GM12878 (cell line): ENCODE data around the gene GRIP2. TPM values are rescaled to one million over a fixed set of nuclear protein-coding genes. Genes with fewer than 3 reads are reported as not detected.

Source experiments
- ATAC-seq: fragments of 200-7000 bp; cut with Tn5 transposase; 3 replicates; pipeline ENCODE4 v1.9.1; 2020; ENCODE audit warnings: mild to moderate bottlenecking, moderate library complexity
- BruUV-seq: library from RNA; stranded (reverse); fragments of 400-500 nt; replicated peaks from 2 replicates; lab custom pipeline; 2021; lab: Mats Ljungman, UMichigan
- CTCF ChIA-PET: fragments of 300-600 bp; sonication (Branson Sonifier 250); formaldehyde crosslinking; extraction: SDS; loops from one replicate; lab custom pipeline; 2021; ENCODE audit warnings: inconsistent platforms; lab: Yijun Ruan, JAX
- POLR2A ChIA-PET: fragments of 350-600 bp; formaldehyde crosslinking; extraction: SDS; loops from one replicate; lab custom pipeline; 2021; ENCODE audit warnings: inconsistent platforms; lab: Charles Lee
- RAD21 ChIA-PET: fragments of 300-600 bp; sonication (Branson Sonifier 250); formaldehyde crosslinking; loops from one replicate; lab custom pipeline; 2023; ENCODE audit warnings: antibody characterized with exemption; ENCODE audit not compliant: unreplicated experiment; lab: Charles Lee
- SMC1A ChIA-PET: fragments of 300-600 bp; sonication (Branson Sonifier 250); formaldehyde crosslinking; loops from one replicate; lab custom pipeline; 2023; ENCODE audit not compliant: unreplicated experiment, uncharacterized antibody; lab: Charles Lee
- DNase-seq: peaks from one replicate; pipeline ENCODE4 v3.0.0-alpha.2; 2011; ENCODE audit warnings: low read depth, low spot score
- FAIRE-seq: peaks from 3 replicates; lab custom pipeline; 2011; peaks lifted over from hg19 to GRCh38; lab: Jason Lieb, UNC
- H2AFZ ChIP-seq: 2 replicates; pipeline ENCODE4 v1.6.0; 2011; ENCODE audit warnings: low read depth, low read length, control low read depth; ENCODE audit not compliant: control insufficient read depth
- H3K27ac ChIP-seq: 2 replicates; pipeline ENCODE4 v1.5.1; 2011; ENCODE audit warnings: control low read depth; ENCODE audit not compliant: control insufficient read depth, insufficient read depth
- H3K27me3 ChIP-seq, 2 experiments: replicated peaks in 1 of 2; 2 replicates each; pipeline versions ENCODE4 v1.6.0 to v1.6.1; 2011; ENCODE audit warnings: low read length in 1 of 2; ENCODE audit not compliant: control insufficient read depth in 2 of 2, insufficient read depth in 2 of 2
- H3K36me3 ChIP-seq, 2 experiments: 2 replicates each; pipeline ENCODE4 v1.5.1; 2011; ENCODE audit warnings: low read length in 1 of 2; ENCODE audit not compliant: control insufficient read depth in 2 of 2, insufficient read depth in 2 of 2
- H3K4me1 ChIP-seq: 2 replicates; pipeline ENCODE4 v1.6.1; 2011; ENCODE audit warnings: mild to moderate bottlenecking, low read length, moderate library complexity, mixed read lengths; ENCODE audit not compliant: control insufficient read depth, insufficient read depth
- H3K4me2 ChIP-seq: 2 replicates; pipeline ENCODE4 v1.6.0; 2011; ENCODE audit warnings: control low read depth; ENCODE audit not compliant: control insufficient read depth, insufficient read depth
- H3K4me3 ChIP-seq: fragments of 200-600 bp; sonication (generic); 2 replicates; pipeline ENCODE4 v1.5.1; 2016
- H3K79me2 ChIP-seq: 2 replicates; pipeline ENCODE4 v1.6.0; 2011; ENCODE audit warnings: low read length; ENCODE audit not compliant: control insufficient read depth, insufficient read depth
- H3K9ac ChIP-seq: 2 replicates; pipeline ENCODE4 v1.8.0; 2011; ENCODE audit warnings: low read length, control low read depth, mixed read lengths; ENCODE audit not compliant: control insufficient read depth, insufficient read depth
- H3K9me3 ChIP-seq: replicated peaks from 3 replicates; pipeline ENCODE4 v1.5.1; 2011; ENCODE audit warnings: mild to moderate bottlenecking, low read length; ENCODE audit not compliant: control insufficient read depth, insufficient read depth
- H4K20me1 ChIP-seq: 2 replicates; pipeline ENCODE4 v1.6.0; 2011; ENCODE audit not compliant: control insufficient read depth, insufficient read depth
- BACH1 ChIP-seq: fragments of 450-650 bp; IDR thresholded peaks from 2 replicates; pipeline ENCODE4 v1.6.1; 2017; ENCODE audit warnings: mild to moderate bottlenecking, borderline replicate concordance
- BRCA1 ChIP-seq: IDR thresholded peaks from 2 replicates; pipeline ENCODE4 v1.6.1; 2011; ENCODE audit warnings: low read depth, low read length, improper control_type of control experiment
- CBX3 ChIP-seq: fragments of 200-600 bp; sonication (generic); IDR thresholded peaks from 2 replicates; pipeline ENCODE4 v1.6.1; 2016; ENCODE audit warnings: low read depth, borderline replicate concordance
- CBX5 ChIP-seq: sonication (generic); IDR thresholded peaks from 2 replicates; pipeline ENCODE4 v1.6.1; 2016; ENCODE audit warnings: low read depth, moderate library complexity, mild to moderate bottlenecking, inconsistent platforms
- CUX1 ChIP-seq: IDR thresholded peaks from 2 replicates; pipeline ENCODE4 v1.6.1; 2012; ENCODE audit warnings: improper control_type of control experiment, low read depth, low read length; ENCODE audit not compliant: insufficient replicate concordance
- ETV6 ChIP-seq, 2 experiments: fragments of 450-650 bp in 1 of 2; IDR thresholded peaks in 1 of 2; conservative IDR thresholded peaks in 1 of 2; 2 replicates each; pipeline ENCODE4 v1.6.1; 2014; ENCODE audit warnings: antibody characterized with exemption in 1 of 2, borderline replicate concordance in 1 of 2, low read depth in 1 of 2, mild to moderate bottlenecking in 1 of 2, moderate library complexity in 1 of 2
- FOXK2 ChIP-seq: fragments of 450-650 bp; IDR thresholded peaks from 2 replicates; pipeline ENCODE4 v1.6.1; 2017; ENCODE audit warnings: mild to moderate bottlenecking, moderate library complexity
- IRF4 ChIP-seq: IDR thresholded peaks from 2 replicates; pipeline ENCODE4 v1.6.1; 2011; ENCODE audit warnings: low read depth, low read length
- KAT2A ChIP-seq: conservative IDR thresholded peaks from 2 replicates; pipeline ENCODE4 v1.6.1; 2011; ENCODE audit warnings: low read depth, low read length; ENCODE audit not compliant: control insufficient read depth
- NR2C2 ChIP-seq: IDR thresholded peaks from 2 replicates; pipeline ENCODE4 v1.6.1; 2011; ENCODE audit warnings: borderline replicate concordance, low read depth; ENCODE audit not compliant: control insufficient read depth, insufficient read length
- PAX5 ChIP-seq: IDR thresholded peaks from 2 replicates; pipeline ENCODE4 v1.6.1; 2011; ENCODE audit warnings: low read depth, low read length, borderline replicate concordance
- SMARCA5 ChIP-seq: fragments of 450-650 bp; IDR thresholded peaks from 2 replicates; pipeline ENCODE4 v1.6.1; 2017; ENCODE audit warnings: mild to moderate bottlenecking
- SP1 ChIP-seq: IDR thresholded peaks from one replicate; pipeline ENCODE4 v1.6.1; 2011; ENCODE audit warnings: low read depth, low read length
- SREBF2 ChIP-seq: IDR thresholded peaks from 2 replicates; pipeline ENCODE4 v1.6.1; 2012; ENCODE audit warnings: mild to moderate bottlenecking, low read length
- SRF ChIP-seq, 2 experiments: IDR thresholded peaks; 2 replicates each; pipeline ENCODE4 v1.6.1; 2011; ENCODE audit warnings: low read depth in 2 of 2, low read length in 2 of 2, mild to moderate bottlenecking in 1 of 2, moderate library complexity in 1 of 2
- SUZ12 ChIP-seq: fragments of 200-600 bp; sonication (generic); IDR thresholded peaks from one replicate; pipeline ENCODE4 v1.6.1; 2018; ENCODE audit warnings: antibody characterized with exemption, mild to moderate bottlenecking; ENCODE audit not compliant: unreplicated experiment
- TCF7 ChIP-seq: IDR thresholded peaks from 2 replicates; pipeline ENCODE4 v1.6.1; 2014; ENCODE audit warnings: antibody characterized with exemption, borderline replicate concordance
- YBX1 ChIP-seq: fragments of 450-650 bp; IDR thresholded peaks from 2 replicates; pipeline ENCODE4 v1.6.1; 2016; ENCODE audit warnings: antibody characterized with exemption
- ZBED1 ChIP-seq: IDR thresholded peaks from 2 replicates; pipeline ENCODE4 v1.6.1; 2016; ENCODE audit warnings: borderline replicate concordance
- ZNF207 ChIP-seq: fragments of 450-650 bp; IDR thresholded peaks from 2 replicates; pipeline ENCODE4 v1.6.1; 2014; ENCODE audit warnings: antibody characterized with exemption, mild to moderate bottlenecking, borderline replicate concordance
- ZZZ3 ChIP-seq: IDR thresholded peaks from 2 replicates; pipeline ENCODE4 v1.6.1; 2011; ENCODE audit warnings: low read depth; ENCODE audit not compliant: control insufficient read depth, insufficient read length
- WGBS: methylation state at CpG from one replicate; pipeline ENCODE4 v1.1.6; 2016; ENCODE audit warnings: low lambda C conversion rate; ENCODE audit not compliant: insufficient replicate concordance, insufficient coverage; ENCODE audit errors: missing lambda C conversion rate; 5-methylcytosine and 5-hydroxymethylcytosine counted together
- in situ Hi-C: fragments of 300-500 bp; cut with MboI; formaldehyde crosslinking; loops from 9 replicates; pipeline ENCODE4 v1.14.3; 2018; ENCODE audit warnings: mixed read lengths
- intact Hi-C: fragments of 100-400 bp; cut with micrococcal nuclease; formaldehyde crosslinking; loops from one replicate; pipeline ENCODE4 v1.14.2; 2022; ENCODE audit not compliant: unreplicated experiment
- polyA plus RNA-seq, 11 experiments: library from polyadenylated mRNA; depleted of rRNA in 4 of 11; unstranded in 6 of 11; stranded (reverse) in 5 of 11; fragments of >200 nt; fragmentation: Nextera tagmentation in 4 of 11; fragmentation: Illumina TruSeq in 1 of 11; extraction: Ambion mirVana in 4 of 11; extraction: Trizol in 1 of 11; gene quantifications; 1 replicate in 1 of 11; 2 replicates in 10 of 11; pipeline versions ENCODE4 v1.2.1 to v1.2.3, GENCODE V29; 2011 to 2016; ENCODE audit warnings: inconsistent platforms in 2 of 11, missing spikeins in 2 of 11, low read depth in 1 of 11
- total RNA-seq, 4 experiments: library from RNA; depleted of rRNA in 3 of 4; stranded (reverse); fragments of >200 nt in 3 of 4; fragmentation: Illumina TruSeq in 1 of 4; extraction: Trizol in 1 of 4; gene quantifications; 2 replicates each; pipeline versions ENCODE4 v1.2.1 to v1.2.3, GENCODE V29; 2013 to 2021

The GRIP2 gene
- total and polyA plus RNA-seq, 10 of the 15 experiments (the other 5 are each of a cell fraction or from before 2014, with no cell fraction given), result not detected

GRCh38 chr3:14518893-14519292 is 21.2 kb downstream of the GRIP2 start (continued):
- no peak for TF ChIP-seq CUX1
- no peak for TF ChIP-seq ZBED1
- TF ChIP-seq ZZZ3, result no peak
- no peak for TF ChIP-seq SP1
- TF ChIP-seq ZNF207, result no peak
- TF ChIP-seq SMARCA5, result no peak
- TF ChIP-seq PAX5, result no peak
- TF ChIP-seq CBX5, result no peak
- no peak for TF ChIP-seq KAT2A
- TF ChIP-seq, all 136 proteins: peak for 0

- H3K36me3 ChIP-seq, result no peaks in the 10 kb centered on the region
- H2AFZ ChIP-seq, result no peak overlapping the region
- H4K20me1 ChIP-seq, result no peaks in the 10 kb centered on the region
- in situ Hi-C loops, result no loop called here
- SMC1A ChIA-PET, result no interaction called here
- POLR2A ChIA-PET, result no interaction called here
- intact Hi-C loops, result no loop called here
- RAD21 ChIA-PET, result no interaction called here
- FAIRE-seq (no peak), DNase-seq (no peak), ATAC-seq (no peak)
- H3K4me2 ChIP-seq, result no peak overlapping the region
- H3K4me3 ChIP-seq, result no peak overlapping the region
- H3K9ac ChIP-seq, result no peak overlapping the region
- peaks cover 0 to 2% of the 10 kb centered on the region in 2 experiments; a peak in 2 of 4 replicates for H3K27me3 ChIP-seq
- H3K4me1 ChIP-seq, result no peaks in the 10 kb centered on the region
- no peaks in the 10 kb centered on the region for H3K79me2 ChIP-seq
- WGBS, result 31% methylated on average over 7 of the region's 7 CpGs
- TF ChIP-seq SREBF2 (no peak), BACH1 (no peak), BRCA1 (no peak), CBX3 (no peak), YBX1 (no peak), TCF7 (no peak), ETV6 (conservative IDR thresholded peaks at IDR 0.05 in 1 of 2, IDR thresholded peaks at IDR 0.05 in 1 of 2; ENCODE audit: borderline replicate concordance in 1 of 2, low read depth in 1 of 2) (no peak), IRF4 (no peak), FOXK2 (no peak), NR2C2 (no peak), SRF (IDR thresholded peaks at IDR 0.05; ENCODE audit: low read depth in 2 of 2, low read length in 2 of 2) (no peak), SUZ12 (no peak)
- H3K9me3 ChIP-seq, result no peaks in the 10 kb centered on the region
- CTCF ChIA-PET, result interaction anchor here (1.1 to 1.3 kb wide), 2 partner anchors 262 to 315 kb away, joined by 4 read pairs; no protein-coding TSS in a partner anchor
- no peak overlapping the region for H3K27ac ChIP-seq
- BruUV-seq, result no TSS peak
Observed at GRCh38 chr3:14518432-14518802, 21.7 kb downstream of the GRIP2 start.
